ENCODE results near the gene ATP2C1. TPM values are rescaled to one million over a fixed set of nuclear protein-coding genes. Genes with fewer than 3 reads are reported as not detected.
A peak's percentile ranks its signal among the peaks of the same experiment; 100 is the strongest.

Gene ATP2C1
- total and polyA plus RNA-seq, 9 of the 15 experiments (the other 6 are each of a cell fraction or from before 2014, with no cell fraction given) = 10.0 to 53.5 (median 27.9) TPM

- TF ChIP-seq NR2C2 (CRISPR knock-in tag; IDR thresholded peaks at IDR 0.05) = no peak
- TF ChIP-seq NR2C2 (tag; IDR thresholded peaks at IDR 0.05) = no peak
- no peak for TF ChIP-seq ZNF507 (tag; conservative IDR thresholded peaks at IDR 0.05)
- TF ChIP-seq E2F4 (CRISPR knock-in tag; IDR thresholded peaks at IDR 0.05; ENCODE audit: low read depth) = no peak
- peak; percentile 73 to 80 for TF ChIP-seq RAD21 (CRISPR knock-in tag; conservative IDR thresholded peaks at IDR 0.05 in 1 of 2, IDR thresholded peaks at IDR 0.05 in 1 of 2)
- no peak for TF ChIP-seq CREB1 (IDR thresholded peaks at IDR 0.05)
- no peak for TF ChIP-seq CREB1 (CRISPR knock-in tag; IDR thresholded peaks at IDR 0.05)
Observed at GRCh38 chr3:131033480-131034080, 139.7 kb downstream of the ATP2C1 start (continued).

- FAIRE-seq (no peak), DNase-seq (ENCODE audit: extremely low read depth in 1 of 4, low spot score in 3 of 4) (no peak), ATAC-seq (no peak)
- H3K36me3 ChIP-seq (ENCODE audit: control insufficient read depth, insufficient read depth, low read length) = no peaks in the 10 kb centered on the region
- H4K20me1 ChIP-seq (replicated peaks; ENCODE audit: control insufficient read depth, insufficient read depth, low read length) = no peaks in the 10 kb centered on the region
- H3K9ac ChIP-seq (ENCODE audit: insufficient read depth in 1 of 2, low read depth in 2 of 2, low read length in 2 of 2) = no peak overlapping the region
- 11% methylated on average over 1 of the region's 1 CpG for WGBS (ENCODE audit: insufficient coverage, low coverage, missing lambda C conversion rate)
- H3K27ac ChIP-seq (ENCODE audit: extremely low read depth, low read depth, low read length) = no peak overlapping the region
- H3K27me3 ChIP-seq (ENCODE audit: control insufficient read depth in 2 of 2, insufficient read depth in 2 of 2, low read length in 2 of 2) = no peaks in the 10 kb centered on the region
- H3K4me3 ChIP-seq = no peak overlapping the region
- no peak overlapping the region for H3K4me2 ChIP-seq (ENCODE audit: insufficient read depth, low read length)
- POLR2A ChIA-PET = interaction anchor here (1.1 to 1.4 kb wide), 3 partner anchors 10 to 13 kb away, joined by 3 to 4 read pairs (median 3); partner anchors contain the start of genes ASTE1 and NEK11
- no peak overlapping the region for H2AFZ ChIP-seq (ENCODE audit: low read depth, low read length)
- no peaks in the 10 kb centered on the region for H3K4me1 ChIP-seq (replicated peaks in 1 of 2; ENCODE audit: control insufficient read depth in 2 of 2, insufficient read depth in 2 of 2, low read length in 2 of 2)
- no peaks in the 10 kb centered on the region for H3K9me1 ChIP-seq (ENCODE audit: control insufficient read depth, insufficient read depth, low read length)
- in situ Hi-C loops (cut with MboI) (loop anchor here (25.0 kb wide), 2 partner anchors 451 to 976 kb away; no protein-coding TSS in a partner anchor), intact Hi-C loops (cut with micrococcal nuclease) (no loop called here)
- no TSS peak for BruUV-seq (replicated peaks)
- H3K9me3 ChIP-seq (replicated peaks; ENCODE audit: control insufficient read depth, insufficient read depth, low read depth, low read length) = no peaks in the 10 kb centered on the region
- H3K79me2 ChIP-seq (ENCODE audit: control insufficient read depth, insufficient read depth, low read length) = no peaks in the 10 kb centered on the region
- CTCF ChIA-PET (ENCODE audit: low intra/inter-chr PET ratio) = no interaction called here
- TF ChIP-seq CREB3L1 (IDR thresholded peaks at IDR 0.05; ENCODE audit: borderline replicate concordance, low read depth) (no peak), FOXA1 (IDR thresholded peaks at IDR 0.05; ENCODE audit: borderline replicate concordance) (no peak), SREBF1 (IDR thresholded peaks at IDR 0.05; ENCODE audit: borderline replicate concordance, low read depth, low read length) (no peak), DEAF1 (CRISPR knock-in tag; IDR thresholded peaks at IDR 0.05) (no peak), YY1 (IDR thresholded peaks at IDR 0.05; ENCODE audit: borderline replicate concordance in 1 of 3, control insufficient read depth in 1 of 3, extremely low read depth in 1 of 3, insufficient read depth in 3 of 3, insufficient read length in 1 of 3, insufficient replicate concordance in 2 of 3, low read depth in 1 of 3, low read length in 2 of 3) (no peak), ZNF764 (CRISPR knock-in tag; IDR thresholded peaks at IDR 0.05; ENCODE audit: low read depth) (no peak), PTTG1 (tag; IDR thresholded peaks at IDR 0.05; ENCODE audit: low read depth) (no peak), TAF15 (IDR thresholded peaks at IDR 0.05; ENCODE audit: low read depth, low read length) (no peak), COPS2 (conservative IDR thresholded peaks at IDR 0.05) (no peak)
Observed at GRCh38 chr3:131036200-131036816, 142.4 kb downstream of the ATP2C1 start.
